Caco-2 (cell line): ENCODE results near the gene ME3. TPM values are rescaled to one million over a fixed set of nuclear protein-coding genes. Genes with fewer than 3 reads are reported as not detected.

Experiments
- BruUV-seq: library from RNA; stranded (reverse); fragments of 400-500 nt; replicated peaks from 2 replicates; lab custom pipeline; 2021; lab: Mats Ljungman, UMichigan
- CTCF ChIA-PET: fragments of 300-600 bp; sonication (Branson Sonifier 250); formaldehyde crosslinking; loops from one replicate; lab custom pipeline; 2022; ENCODE audit warnings: antibody characterized with exemption; lab: Charles Lee
- POLR2A ChIA-PET: fragments of 300-600 bp; sonication (Branson Sonifier 250); formaldehyde crosslinking; loops from one replicate; lab custom pipeline; 2022; ENCODE audit warnings: antibody characterized with exemption; lab: Charles Lee
- DNase-seq, 2 experiments: peaks; one replicate each; pipeline versions ENCODE4 v3.0.0 to v3.0.0-alpha.2; 2020 to 2022
- H3K27me3 ChIP-seq: replicated peaks from 2 replicates; pipeline ENCODE4 v1.6.0; 2011; ENCODE audit warnings: low read length; ENCODE audit not compliant: control insufficient read depth, insufficient read depth
- H3K36me3 ChIP-seq: 2 replicates; pipeline ENCODE4 v1.5.1; 2011; ENCODE audit warnings: low read length; ENCODE audit not compliant: control insufficient read depth, insufficient read depth
- H3K4me1 ChIP-seq: fragments of 250-450 bp; sonication (Bioruptor Pico); 2 replicates; pipeline ENCODE4 v1.5.1; 2020; ENCODE audit warnings: mild to moderate bottlenecking
- H3K4me3 ChIP-seq: 2 replicates; pipeline ENCODE4 v1.5.1; 2011; ENCODE audit warnings: low read depth, mild to moderate bottlenecking, control low read depth, low read length
- H3K9me3 ChIP-seq: fragments of 250-450 bp; sonication (Bioruptor Pico); 2 replicates; pipeline ENCODE4 v1.5.1; 2020; ENCODE audit warnings: mild to moderate bottlenecking, moderate library complexity
- H3K27ac Mint-ChIP-seq: one replicate; pipeline ENCODE4 v1.8.0; 2022; ENCODE audit warnings: mixed read lengths; ENCODE audit not compliant: unreplicated experiment
- H3K27me3 Mint-ChIP-seq: one replicate; pipeline ENCODE4 v1.8.0; 2022; ENCODE audit warnings: mixed read lengths; ENCODE audit not compliant: insufficient read depth, unreplicated experiment
- H3K36me3 Mint-ChIP-seq: one replicate; pipeline ENCODE4 v1.8.0; 2022; ENCODE audit warnings: mild to moderate bottlenecking, mixed read lengths; ENCODE audit not compliant: insufficient read depth, unreplicated experiment
- H3K4me1 Mint-ChIP-seq: one replicate; pipeline ENCODE4 v1.8.0; 2022; ENCODE audit warnings: low read depth, mixed read lengths; ENCODE audit not compliant: unreplicated experiment
- H3K4me3 Mint-ChIP-seq: one replicate; pipeline ENCODE4 v1.8.0; 2022; ENCODE audit warnings: mild to moderate bottlenecking, moderate library complexity, mixed read lengths; ENCODE audit not compliant: unreplicated experiment
- H3K9me3 Mint-ChIP-seq: one replicate; pipeline ENCODE4 v1.8.0; 2022; ENCODE audit warnings: mixed read lengths; ENCODE audit not compliant: unreplicated experiment
- intact Hi-C: fragments of 100-400 bp; cut with micrococcal nuclease; formaldehyde crosslinking; loops from one replicate; pipeline ENCODE4 v1.10.0; 2022; ENCODE audit not compliant: unreplicated experiment
- total RNA-seq: library from RNA; stranded (reverse); gene quantifications from 2 replicates; pipeline ENCODE4 v1.2.3, GENCODE V29; 2022
- TF ChIP-seq, protein P1 (sequence below), 2 experiments: fragments of 200-600 bp in 1 of 2; IDR thresholded peaks; 1 replicate in 1 of 2; 2 replicates in 1 of 2; pipeline versions ENCODE4 v1.5.1 to v1.8.0; 2011 to 2022; ENCODE audit warnings: antibody characterized with exemption in 1 of 2, control low read depth in 1 of 2, inconsistent platforms in 1 of 2, low read depth in 1 of 2, low read length in 1 of 2, mild to moderate bottlenecking in 1 of 2, moderate library complexity in 1 of 2; ENCODE audit not compliant: insufficient read depth in 1 of 2, severe bottlenecking in 1 of 2, unreplicated experiment in 1 of 2

ME3 gene
- total RNA-seq, 1 experiment from 2014 or later: 32.8 TPM

DNA sequence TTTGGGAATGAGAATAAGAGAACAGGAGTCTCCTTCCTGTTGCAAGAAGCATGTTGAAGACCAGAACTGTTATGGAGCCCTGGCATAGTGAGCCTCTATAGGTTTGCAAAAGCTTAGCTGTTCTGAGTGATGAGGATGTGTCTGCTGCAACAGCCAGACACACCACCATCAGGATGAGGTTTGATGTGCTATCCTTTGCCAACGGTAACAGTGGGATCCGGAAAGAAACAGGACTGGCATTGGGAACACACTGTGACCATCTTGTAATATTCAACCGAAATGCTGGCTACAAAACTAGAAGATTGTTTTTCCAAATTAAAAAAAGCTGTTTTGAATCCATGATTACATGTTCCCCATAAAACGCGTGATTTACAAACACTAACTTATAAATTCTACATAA lies 117.0 kb downstream of the ME3 start:
- ChIA-PET POLR2A (no interaction called here), CTCF (no interaction called here)
- peaks cover 6% of the 10 kb centered on the region for H3K36me3 Mint-ChIP-seq
- H3K4me1 Mint-ChIP-seq: peaks cover 31% of the 10 kb centered on the region
- intact Hi-C loops: no loop called here
- no TSS peak for BruUV-seq
- Histone ChIP-seq H3K4me3 (no peak overlapping the region), H3K9me3 (no peaks in the 10 kb centered on the region), H3K4me1 (peaks cover 22% of the 10 kb centered on the region), H3K27me3 (no peaks in the 10 kb centered on the region), H3K36me3 (no peaks in the 10 kb centered on the region)
- TF ChIP-seq, protein P1, sequence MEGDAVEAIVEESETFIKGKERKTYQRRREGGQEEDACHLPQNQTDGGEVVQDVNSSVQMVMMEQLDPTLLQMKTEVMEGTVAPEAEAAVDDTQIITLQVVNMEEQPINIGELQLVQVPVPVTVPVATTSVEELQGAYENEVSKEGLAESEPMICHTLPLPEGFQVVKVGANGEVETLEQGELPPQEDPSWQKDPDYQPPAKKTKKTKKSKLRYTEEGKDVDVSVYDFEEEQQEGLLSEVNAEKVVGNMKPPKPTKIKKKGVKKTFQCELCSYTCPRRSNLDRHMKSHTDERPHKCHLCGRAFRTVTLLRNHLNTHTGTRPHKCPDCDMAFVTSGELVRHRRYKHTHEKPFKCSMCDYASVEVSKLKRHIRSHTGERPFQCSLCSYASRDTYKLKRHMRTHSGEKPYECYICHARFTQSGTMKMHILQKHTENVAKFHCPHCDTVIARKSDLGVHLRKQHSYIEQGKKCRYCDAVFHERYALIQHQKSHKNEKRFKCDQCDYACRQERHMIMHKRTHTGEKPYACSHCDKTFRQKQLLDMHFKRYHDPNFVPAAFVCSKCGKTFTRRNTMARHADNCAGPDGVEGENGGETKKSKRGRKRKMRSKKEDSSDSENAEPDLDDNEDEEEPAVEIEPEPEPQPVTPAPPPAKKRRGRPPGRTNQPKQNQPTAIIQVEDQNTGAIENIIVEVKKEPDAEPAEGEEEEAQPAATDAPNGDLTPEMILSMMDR (IDR thresholded peaks at IDR 0.05; ENCODE audit: insufficient read depth in 1 of 2, low read depth in 1 of 2, low read length in 1 of 2, severe bottlenecking in 1 of 2, unreplicated experiment in 1 of 2): no peak
- H3K27ac Mint-ChIP-seq: no peak overlapping the region
- H3K27me3 Mint-ChIP-seq: no peaks in the 10 kb centered on the region
- no peak for DNase-seq
- no peaks in the 10 kb centered on the region for H3K9me3 Mint-ChIP-seq
- no peak overlapping the region for H3K4me3 Mint-ChIP-seq

DNA sequence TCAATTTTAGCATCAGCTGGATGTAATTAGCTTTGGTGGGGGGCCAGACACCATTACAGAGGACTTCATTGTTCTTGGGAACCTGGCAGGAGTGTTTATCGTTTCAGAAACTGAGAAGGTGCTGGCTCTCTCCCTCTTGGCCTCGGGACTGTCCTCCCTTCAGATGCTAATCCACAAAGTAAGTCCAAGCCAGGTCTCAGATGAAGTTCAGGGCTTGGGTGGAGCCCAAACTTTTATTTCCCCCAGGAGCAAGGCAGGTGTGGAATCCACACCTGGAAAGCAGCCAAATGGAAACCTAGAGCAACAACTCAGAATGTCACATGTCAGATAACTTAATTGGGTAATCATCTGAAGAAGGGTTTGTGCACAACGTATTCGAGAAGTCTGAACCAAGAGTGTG lies 119.2 kb downstream of the ME3 start:
- peaks cover 24% of the 10 kb centered on the region for H3K4me1 Mint-ChIP-seq
- TF ChIP-seq, protein P1 (IDR thresholded peaks at IDR 0.05; ENCODE audit: insufficient read depth in 1 of 2, low read depth in 1 of 2, low read length in 1 of 2, severe bottlenecking in 1 of 2, unreplicated experiment in 1 of 2): no peak
- H3K36me3 ChIP-seq: no peaks in the 10 kb centered on the region
- no peak overlapping the region for H3K4me3 Mint-ChIP-seq
- H3K9me3 Mint-ChIP-seq: no peaks in the 10 kb centered on the region
- H3K27ac Mint-ChIP-seq: no peak overlapping the region
- no peak overlapping the region for H3K4me3 ChIP-seq
- H3K36me3 Mint-ChIP-seq: no peaks in the 10 kb centered on the region
- POLR2A ChIA-PET: no interaction called here
- CTCF ChIA-PET: no interaction called here
- intact Hi-C loops: no loop called here
- H3K4me1 ChIP-seq: peaks cover 3% of the 10 kb centered on the region
- H3K27me3 ChIP-seq: no peaks in the 10 kb centered on the region
- no peak for DNase-seq
- no peaks in the 10 kb centered on the region for H3K27me3 Mint-ChIP-seq
- BruUV-seq: no TSS peak
- no peaks in the 10 kb centered on the region for H3K9me3 ChIP-seq

DNA sequence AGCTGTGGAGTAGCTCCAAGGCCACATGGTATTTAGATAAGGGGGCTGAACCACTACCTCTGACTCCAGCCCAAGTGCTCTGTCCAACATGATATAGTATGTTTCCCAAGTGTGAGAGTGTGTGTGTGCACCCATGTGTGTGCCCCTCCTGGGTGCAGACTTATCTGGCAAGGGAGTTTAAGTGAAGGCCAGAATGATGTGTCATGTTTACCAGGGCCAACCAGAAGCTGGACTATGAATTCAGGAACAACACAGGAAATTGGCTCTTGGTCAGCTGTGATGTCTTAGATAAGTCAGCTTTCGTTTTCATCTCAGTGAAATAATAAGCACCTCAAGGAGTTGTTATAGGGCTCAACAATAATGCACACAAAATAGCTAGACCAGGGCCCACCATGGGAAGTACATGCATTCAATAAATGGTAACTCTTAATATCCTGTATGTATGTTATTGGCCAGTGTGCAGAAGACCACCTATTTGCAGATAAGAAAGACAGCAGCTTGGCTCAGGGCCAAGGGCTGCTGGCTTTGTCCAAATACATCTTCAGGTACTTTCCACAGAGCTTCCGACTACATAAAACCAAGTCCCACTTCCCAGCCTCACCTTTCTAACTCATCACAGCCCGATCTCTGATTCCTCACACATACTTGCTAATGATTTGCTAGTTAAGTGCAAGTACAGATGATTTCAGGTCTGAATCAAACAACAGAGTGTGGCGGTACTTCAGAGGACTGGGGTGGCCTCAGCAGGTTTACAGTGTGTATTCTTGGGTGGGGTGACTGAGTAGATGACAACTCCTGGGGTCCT lies 120.9 kb downstream of the ME3 start:
- Mint-ChIP-seq H3K27ac (no peak overlapping the region), H3K9me3 (no peaks in the 10 kb centered on the region), H3K4me3 (no peak overlapping the region), H3K36me3 (no peaks in the 10 kb centered on the region), H3K4me1 (peaks cover 18% of the 10 kb centered on the region), H3K27me3 (no peaks in the 10 kb centered on the region)
- CTCF ChIA-PET: no interaction called here
- Histone ChIP-seq H3K9me3 (no peaks in the 10 kb centered on the region), H3K4me1 (peaks cover 9% of the 10 kb centered on the region), H3K36me3 (no peaks in the 10 kb centered on the region), H3K4me3 (no peak overlapping the region), H3K27me3 (no peaks in the 10 kb centered on the region)
- POLR2A ChIA-PET: no interaction called here
- BruUV-seq: no TSS peak
- intact Hi-C loops: no loop called here
- DNase-seq: no peak
- TF ChIP-seq, protein P1 (IDR thresholded peaks at IDR 0.05; ENCODE audit: insufficient read depth in 1 of 2, low read depth in 1 of 2, low read length in 1 of 2, severe bottlenecking in 1 of 2, unreplicated experiment in 1 of 2): no peak
